Measurements from ENCODE around the gene MYCBP2.
A peak's percentile ranks its signal among the peaks of the same experiment; 100 is the strongest.
"Not testable (repeated sequence)": the region's sequence is repeated elsewhere in the genome, so short reads cannot be mapped to it uniquely, and the experiment has no call there.

The MYCBP2 gene

GRCh38 chr13:77337159-77337558 is 10.3 kb upstream of the MYCBP2 start:
- DNase-seq (ENCODE audit: low read depth, low spot score), result no peak

GRCh38 chr13:77335543-77335942 is 8.6 kb upstream of the MYCBP2 start:
- no peak for DNase-seq (ENCODE audit: low read depth, low spot score)

- no peak for DNase-seq (ENCODE audit: low read depth, low spot score)
Observed at GRCh38 chr13:77333594-77333993, 6.7 kb upstream of the MYCBP2 start.

- DNase-seq (ENCODE audit: low read depth, low spot score), result no peak
Observed at GRCh38 chr13:77331421-77331820, 4.5 kb upstream of the MYCBP2 start.

- DNase-seq (ENCODE audit: low read depth, low spot score), result no peak
Observed at GRCh38 chr13:77329911-77330584, 3.2 kb upstream of the MYCBP2 start.

GRCh38 chr13:77329133-77329910 is 2.4 kb upstream of the MYCBP2 start:
- peak; percentile 74 for DNase-seq (ENCODE audit: low read depth, low spot score)

- no peak for DNase-seq (ENCODE audit: low read depth, low spot score)
Observed at GRCh38 chr13:77328819-77329132, 1.9 kb upstream of the MYCBP2 start.

GRCh38 chr13:77325371-77325980 is 1.4 kb downstream of the MYCBP2 start:
- no peak for DNase-seq (ENCODE audit: low read depth, low spot score)

GRCh38 chr13:77323858-77324257 is 3.0 kb downstream of the MYCBP2 start:
- no peak for DNase-seq (ENCODE audit: low read depth, low spot score)

- no peak for DNase-seq (ENCODE audit: low read depth, low spot score)
Observed at GRCh38 chr13:77319536-77319935, 7.4 kb downstream of the MYCBP2 start.

GRCh38 chr13:77318741-77319140 is 8.2 kb downstream of the MYCBP2 start:
- no peak for DNase-seq (ENCODE audit: low read depth, low spot score)

- no peak for DNase-seq (ENCODE audit: low read depth, low spot score)
Observed at GRCh38 chr13:77316430-77316829, 10.5 kb downstream of the MYCBP2 start.

- DNase-seq (ENCODE audit: low read depth, low spot score), result not testable (repeated sequence)
Observed at GRCh38 chr13:77315509-77315908, 11.4 kb downstream of the MYCBP2 start.

- no peak for DNase-seq (ENCODE audit: low read depth, low spot score)
Observed at GRCh38 chr13:77313923-77314322, 13.0 kb downstream of the MYCBP2 start.

- DNase-seq (ENCODE audit: low read depth, low spot score), result no peak
Observed at GRCh38 chr13:77312311-77312710, 14.6 kb downstream of the MYCBP2 start.

GRCh38 chr13:77310579-77311279 is 16.2 kb downstream of the MYCBP2 start:
- DNase-seq (ENCODE audit: low read depth, low spot score), result no peak

- no peak for DNase-seq (ENCODE audit: low read depth, low spot score)
Observed at GRCh38 chr13:77310161-77310560, 16.7 kb downstream of the MYCBP2 start.

GRCh38 chr13:77309254-77309653 is 17.6 kb downstream of the MYCBP2 start:
- no peak for DNase-seq (ENCODE audit: low read depth, low spot score)

GRCh38 chr13:77306458-77306857 is 20.4 kb downstream of the MYCBP2 start:
- no peak for DNase-seq (ENCODE audit: low read depth, low spot score)

- no peak for DNase-seq (ENCODE audit: low read depth, low spot score)
Observed at GRCh38 chr13:77305266-77305665, 21.6 kb downstream of the MYCBP2 start.

- DNase-seq (ENCODE audit: low read depth, low spot score), result no peak
Observed at GRCh38 chr13:77300176-77301037, 26.5 kb downstream of the MYCBP2 start.
